Measurements from ENCODE around the gene TSPAN18. TPM values are rescaled to one million over a fixed set of nuclear protein-coding genes. Genes with fewer than 3 reads are reported as not detected.
A peak's percentile ranks its signal among the peaks of the same experiment; 100 is the strongest.

TSPAN18 gene
- total RNA-seq, 1 experiment from 2014 or later, result not detected

GRCh38 chr11:44930588-44931302, 204.0 kb downstream of the TSPAN18 start:
- Histone ChIP-seq H3K79me2 (ENCODE audit: low read length) (no peaks in the 10 kb centered on the region), H3K4me3 (ENCODE audit: low read length) (no peak overlapping the region), H3K36me3 (ENCODE audit: low read depth, low read length) (no peaks in the 10 kb centered on the region), H3K27me3 (ENCODE audit: low read length) (no peaks in the 10 kb centered on the region), H2AFZ (ENCODE audit: low read length) (no peak overlapping the region), H3F3A (ENCODE audit: low read length, unreplicated experiment) (no peaks in the 10 kb centered on the region), H3K9me3 (ENCODE audit: low read length) (no peaks in the 10 kb centered on the region), H4K20me1 (ENCODE audit: low read length) (no peaks in the 10 kb centered on the region), H3K4me1 (ENCODE audit: insufficient read depth, low read length) (no peaks in the 10 kb centered on the region), H3K4me2 (ENCODE audit: low read length) (no peak overlapping the region), H3K9me2 (replicated peaks; ENCODE audit: low read length) (no peaks in the 10 kb centered on the region), H3K9ac (ENCODE audit: low read length) (no peak overlapping the region), H3K27ac (ENCODE audit: low read length) (no peak overlapping the region)
- intact Hi-C loops (cut with micrococcal nuclease), result no loop called here
- POLR2A ChIA-PET (ENCODE audit: unreplicated experiment), result interaction anchor here (0.6 kb wide), 1 partner anchor 272 kb away, joined by 3 read pairs; no protein-coding TSS in a partner anchor
- CTCF ChIA-PET, result interaction anchor here (0.9 to 1.1 kb wide), 2 partner anchors 173 to 175 kb away, joined by 3 read pairs; no protein-coding TSS in a partner anchor
- ATAC-seq (no peak), DNase-seq (peak; percentile 8)
- no TSS peak for BruUV-seq (replicated peaks)
- TF ChIP-seq EZH2 (IDR thresholded peaks at IDR 0.05; ENCODE audit: low read length, unreplicated experiment) (no peak), EZH2phosphoT487 (IDR thresholded peaks at IDR 0.05; ENCODE audit: borderline replicate concordance, low read length) (no peak), CTCF (conservative IDR thresholded peaks at IDR 0.05; ENCODE audit: low read depth, low read length) (no peak)

- no peaks in the 10 kb centered on the region for H3K79me2 ChIP-seq (ENCODE audit: low read length)
Measured at GRCh38 chr11:44931466-44931865, 204.7 kb downstream of the TSPAN18 start.

More at GRCh38 chr11:44931466-44931865, 204.7 kb downstream of the TSPAN18 start:
- Histone ChIP-seq H3K36me3 (ENCODE audit: low read depth, low read length) (no peaks in the 10 kb centered on the region), H3K4me3 (ENCODE audit: low read length) (no peak overlapping the region), H3K4me1 (ENCODE audit: insufficient read depth, low read length) (no peaks in the 10 kb centered on the region), H3K27me3 (ENCODE audit: low read length) (no peaks in the 10 kb centered on the region), H3K27ac (ENCODE audit: low read length) (no peak overlapping the region), H3K9me2 (replicated peaks; ENCODE audit: low read length) (no peaks in the 10 kb centered on the region), H2AFZ (ENCODE audit: low read length) (no peak overlapping the region), H4K20me1 (ENCODE audit: low read length) (no peaks in the 10 kb centered on the region), H3K4me2 (ENCODE audit: low read length) (no peak overlapping the region), H3K9ac (ENCODE audit: low read length) (no peak overlapping the region), H3K9me3 (ENCODE audit: low read length) (no peaks in the 10 kb centered on the region), H3F3A (ENCODE audit: low read length, unreplicated experiment) (no peaks in the 10 kb centered on the region)
- peak; percentile 10 for DNase-seq
- intact Hi-C loops (cut with micrococcal nuclease), result no loop called here
- no peak for ATAC-seq
- ChIA-PET CTCF (interaction anchor here (0.9 kb wide), 1 partner anchor 172 kb away, joined by 3 read pairs; no protein-coding TSS in a partner anchor), POLR2A (ENCODE audit: unreplicated experiment) (no interaction called here)
- TF ChIP-seq EZH2phosphoT487 (IDR thresholded peaks at IDR 0.05; ENCODE audit: borderline replicate concordance, low read length) (no peak), CTCF (conservative IDR thresholded peaks at IDR 0.05; ENCODE audit: low read depth, low read length) (no peak), EZH2 (IDR thresholded peaks at IDR 0.05; ENCODE audit: low read length, unreplicated experiment) (no peak)
- no TSS peak for BruUV-seq (replicated peaks)
